ENCODE measurements around the gene EXOC3.
"Not testable (repeated sequence)": the region's sequence is repeated elsewhere in the genome, so short reads cannot be mapped to it uniquely, and the experiment has no call there.

Gene EXOC3

GRCh38 chr5:396531-396961 is 46.4 kb upstream of the EXOC3 start:
- no peak overlapping the region for H3K23ac ChIP-seq (ENCODE audit: low read length)
- no peak overlapping the region for H2BK120ac ChIP-seq (ENCODE audit: low read depth, low read length)
- no peak overlapping the region for H3K9ac ChIP-seq (ENCODE audit: low read length)
- no peak overlapping the region for H4K5ac ChIP-seq (ENCODE audit: low read length)
- no peaks in the 10 kb centered on the region for H3K4me1 ChIP-seq (ENCODE audit: control insufficient read depth, low read depth, low read length)
- H2BK5ac ChIP-seq (ENCODE audit: low read length), result no peak overlapping the region
- no peaks in the 10 kb centered on the region for H3K36me3 ChIP-seq (ENCODE audit: control insufficient read depth, insufficient read depth, low read length)
- no peak overlapping the region for H3K27ac ChIP-seq (ENCODE audit: low read depth, low read length)
- no peak overlapping the region for H3K18ac ChIP-seq (ENCODE audit: low read length)
- H4K8ac ChIP-seq (ENCODE audit: low read depth, low read length), result no peak overlapping the region
- H3K4me2 ChIP-seq (ENCODE audit: low read length), result no peak overlapping the region
- no peak overlapping the region for H2BK15ac ChIP-seq (replicated peaks; ENCODE audit: low read depth)
- no peak for DNase-seq
- WGBS (ENCODE audit: extremely low coverage, insufficient coverage, low lambda C conversion rate), result no CpG with 5 or more reads among the region's 13 CpGs
- H3K79me2 ChIP-seq (ENCODE audit: control insufficient read depth, insufficient read depth, low read length), result no peaks in the 10 kb centered on the region
- H3K56ac ChIP-seq (ENCODE audit: low read length), result no peak overlapping the region
- H3K79me1 ChIP-seq (ENCODE audit: low read length), result no peaks in the 10 kb centered on the region
- H3K4ac ChIP-seq (ENCODE audit: low read depth, low read length), result no peak overlapping the region
- no peak overlapping the region for H3K4me3 ChIP-seq (ENCODE audit: low read length)
- no peak overlapping the region for H2AK5ac ChIP-seq (ENCODE audit: low read length)
- no peaks in the 10 kb centered on the region for H3K27me3 ChIP-seq (ENCODE audit: insufficient read depth, low read length, poor library complexity)

DNA sequence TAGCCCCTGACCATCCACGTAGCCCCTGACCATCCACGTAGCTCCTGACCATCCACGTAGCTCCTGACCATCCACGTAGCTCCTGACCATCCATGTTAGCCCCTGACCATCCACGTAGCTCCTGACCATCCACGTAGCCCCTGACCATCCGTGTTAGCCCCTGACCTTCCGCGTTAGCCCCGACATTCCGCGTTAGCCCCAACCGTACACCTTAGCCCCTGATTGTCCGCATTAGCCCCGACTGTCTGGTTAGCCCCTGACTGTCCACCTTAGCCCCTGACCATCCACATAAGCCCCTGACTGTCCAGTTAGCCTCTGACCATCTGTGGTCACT is 44.9 kb upstream of the EXOC3 start:
- H3K36me3 ChIP-seq (ENCODE audit: control insufficient read depth, insufficient read depth, low read length); H4K5ac ChIP-seq (ENCODE audit: low read length); H3K4me1 ChIP-seq (ENCODE audit: control insufficient read depth, low read depth, low read length); H3K27me3 ChIP-seq (ENCODE audit: insufficient read depth, low read length, poor library complexity); H3K4ac ChIP-seq (ENCODE audit: low read depth, low read length); H3K79me2 ChIP-seq (ENCODE audit: control insufficient read depth, insufficient read depth, low read length); H3K4me3 ChIP-seq (ENCODE audit: low read length); H3K27ac ChIP-seq (ENCODE audit: low read depth, low read length); H2AK5ac ChIP-seq (ENCODE audit: low read length); H2BK15ac ChIP-seq (replicated peaks; ENCODE audit: low read depth); H3K79me1 ChIP-seq (ENCODE audit: low read length); H2BK5ac ChIP-seq (ENCODE audit: low read length); H2BK120ac ChIP-seq (ENCODE audit: low read depth, low read length); H3K9ac ChIP-seq (ENCODE audit: low read length); H4K8ac ChIP-seq (ENCODE audit: low read depth, low read length); H3K4me2 ChIP-seq (ENCODE audit: low read length); H3K18ac ChIP-seq (ENCODE audit: low read length); DNase-seq; H3K56ac ChIP-seq (ENCODE audit: low read length); H3K23ac ChIP-seq (ENCODE audit: low read length): not testable (repeated sequence)
- no CpG with 5 or more reads among the region's 15 CpGs for WGBS (ENCODE audit: extremely low coverage, insufficient coverage, low lambda C conversion rate)

DNA sequence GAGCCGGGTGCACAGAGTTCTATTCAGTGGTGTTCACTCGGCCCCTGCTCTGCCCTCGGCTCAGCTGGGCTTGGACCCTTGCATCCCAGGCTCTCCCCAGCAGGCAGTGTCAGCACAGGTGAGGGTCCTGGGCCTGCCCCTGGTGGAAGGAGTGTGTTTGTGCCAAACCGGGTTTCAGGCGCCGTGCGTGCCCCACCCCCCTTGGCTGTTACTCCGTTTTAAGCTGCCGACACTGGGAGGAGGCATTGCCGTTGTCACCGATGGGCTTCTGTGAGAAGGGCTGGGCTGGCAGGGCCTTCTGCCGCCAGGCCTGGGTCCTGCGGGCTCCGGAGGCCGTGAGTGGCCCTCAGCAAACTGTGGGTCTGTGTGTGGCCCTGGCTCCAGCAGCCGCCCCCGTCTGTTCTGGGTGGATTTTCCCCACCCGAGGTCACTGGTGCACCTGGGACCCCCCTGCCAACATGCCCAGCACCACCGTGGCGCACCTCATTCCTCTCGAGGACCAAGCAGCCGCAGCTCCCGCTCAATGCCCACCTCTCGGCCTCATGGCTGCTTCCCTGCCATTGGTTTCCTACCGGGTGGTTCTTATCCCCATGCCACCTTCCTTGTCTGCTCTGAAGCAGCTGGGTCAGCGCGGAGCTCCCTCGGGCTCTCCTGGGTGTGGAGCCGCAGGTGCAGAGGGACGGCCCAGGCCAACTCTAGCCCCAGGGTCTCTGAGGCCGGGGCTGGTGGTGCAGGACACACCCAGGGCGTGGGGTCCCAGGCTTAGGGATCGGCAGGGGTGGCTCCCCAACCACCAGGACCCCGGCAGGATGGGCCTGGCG is 44.3 kb upstream of the EXOC3 start:
- H2BK5ac ChIP-seq (ENCODE audit: low read length), result no peak overlapping the region
- DNase-seq, result peak; percentile 23
- H3K27ac ChIP-seq (ENCODE audit: low read depth, low read length), result no peak overlapping the region

GRCh38 chr5:399296-400281 is 43.4 kb upstream of the EXOC3 start:
- H3K36me3 ChIP-seq (ENCODE audit: control insufficient read depth, insufficient read depth, low read length), result no peaks in the 10 kb centered on the region
- H3K27me3 ChIP-seq (ENCODE audit: insufficient read depth, low read length, poor library complexity), result no peaks in the 10 kb centered on the region
- H3K4me1 ChIP-seq (ENCODE audit: control insufficient read depth, low read depth, low read length), result no peaks in the 10 kb centered on the region
- no peak overlapping the region for H2BK5ac ChIP-seq (ENCODE audit: low read length)
- no peak overlapping the region for H3K18ac ChIP-seq (ENCODE audit: low read length)
- H3K4me3 ChIP-seq (ENCODE audit: low read length), result no peak overlapping the region
- no peak overlapping the region for H2BK120ac ChIP-seq (ENCODE audit: low read depth, low read length)
- peak overlapping the region; percentile 5 for H3K56ac ChIP-seq (ENCODE audit: low read length)
- H3K79me1 ChIP-seq (ENCODE audit: low read length), result no peaks in the 10 kb centered on the region
- H2AK5ac ChIP-seq (ENCODE audit: low read length), result no peak overlapping the region
- peak overlapping the region; percentile 29 for H3K9ac ChIP-seq (ENCODE audit: low read length)
- no peak overlapping the region for H3K23ac ChIP-seq (ENCODE audit: low read length)
- WGBS (ENCODE audit: extremely low coverage, insufficient coverage, low lambda C conversion rate), result no CpG with 5 or more reads among the region's 45 CpGs
- H4K5ac ChIP-seq (ENCODE audit: low read length), result no peak overlapping the region
- H2BK15ac ChIP-seq (replicated peaks; ENCODE audit: low read depth), result no peak overlapping the region
- H3K4me2 ChIP-seq (ENCODE audit: low read length), result peak overlapping the region; percentile 32
- H3K4ac ChIP-seq (ENCODE audit: low read depth, low read length), result no peak overlapping the region
- H4K8ac ChIP-seq (ENCODE audit: low read depth, low read length), result no peak overlapping the region
- peak; percentile 88 for DNase-seq
- no peak overlapping the region for H3K27ac ChIP-seq (ENCODE audit: low read depth, low read length)
- no peaks in the 10 kb centered on the region for H3K79me2 ChIP-seq (ENCODE audit: control insufficient read depth, insufficient read depth, low read length)

More for the DNA sequence above, 44.3 kb upstream of the EXOC3 start:
- no peak overlapping the region for H2BK120ac ChIP-seq (ENCODE audit: low read depth, low read length)
- H3K9ac ChIP-seq (ENCODE audit: low read length), result no peak overlapping the region
- H3K79me2 ChIP-seq (ENCODE audit: control insufficient read depth, insufficient read depth, low read length), result no peaks in the 10 kb centered on the region
- no peak overlapping the region for H2BK15ac ChIP-seq (replicated peaks; ENCODE audit: low read depth)
- no peak overlapping the region for H3K23ac ChIP-seq (ENCODE audit: low read length)
- no peaks in the 10 kb centered on the region for H3K4me1 ChIP-seq (ENCODE audit: control insufficient read depth, low read depth, low read length)
- no peaks in the 10 kb centered on the region for H3K27me3 ChIP-seq (ENCODE audit: insufficient read depth, low read length, poor library complexity)
- H3K4ac ChIP-seq (ENCODE audit: low read depth, low read length), result no peak overlapping the region
- no peak overlapping the region for H3K4me3 ChIP-seq (ENCODE audit: low read length)
- no peak overlapping the region for H2AK5ac ChIP-seq (ENCODE audit: low read length)
- no peak overlapping the region for H3K56ac ChIP-seq (ENCODE audit: low read length)
- H4K5ac ChIP-seq (ENCODE audit: low read length), result no peak overlapping the region
- WGBS (ENCODE audit: extremely low coverage, insufficient coverage, low lambda C conversion rate), result no CpG with 5 or more reads among the region's 35 CpGs
- H3K4me2 ChIP-seq (ENCODE audit: low read length), result no peak overlapping the region
- no peak overlapping the region for H4K8ac ChIP-seq (ENCODE audit: low read depth, low read length)
- H3K18ac ChIP-seq (ENCODE audit: low read length), result no peak overlapping the region
- H3K36me3 ChIP-seq (ENCODE audit: control insufficient read depth, insufficient read depth, low read length), result no peaks in the 10 kb centered on the region
- H3K79me1 ChIP-seq (ENCODE audit: low read length), result no peaks in the 10 kb centered on the region

DNA sequence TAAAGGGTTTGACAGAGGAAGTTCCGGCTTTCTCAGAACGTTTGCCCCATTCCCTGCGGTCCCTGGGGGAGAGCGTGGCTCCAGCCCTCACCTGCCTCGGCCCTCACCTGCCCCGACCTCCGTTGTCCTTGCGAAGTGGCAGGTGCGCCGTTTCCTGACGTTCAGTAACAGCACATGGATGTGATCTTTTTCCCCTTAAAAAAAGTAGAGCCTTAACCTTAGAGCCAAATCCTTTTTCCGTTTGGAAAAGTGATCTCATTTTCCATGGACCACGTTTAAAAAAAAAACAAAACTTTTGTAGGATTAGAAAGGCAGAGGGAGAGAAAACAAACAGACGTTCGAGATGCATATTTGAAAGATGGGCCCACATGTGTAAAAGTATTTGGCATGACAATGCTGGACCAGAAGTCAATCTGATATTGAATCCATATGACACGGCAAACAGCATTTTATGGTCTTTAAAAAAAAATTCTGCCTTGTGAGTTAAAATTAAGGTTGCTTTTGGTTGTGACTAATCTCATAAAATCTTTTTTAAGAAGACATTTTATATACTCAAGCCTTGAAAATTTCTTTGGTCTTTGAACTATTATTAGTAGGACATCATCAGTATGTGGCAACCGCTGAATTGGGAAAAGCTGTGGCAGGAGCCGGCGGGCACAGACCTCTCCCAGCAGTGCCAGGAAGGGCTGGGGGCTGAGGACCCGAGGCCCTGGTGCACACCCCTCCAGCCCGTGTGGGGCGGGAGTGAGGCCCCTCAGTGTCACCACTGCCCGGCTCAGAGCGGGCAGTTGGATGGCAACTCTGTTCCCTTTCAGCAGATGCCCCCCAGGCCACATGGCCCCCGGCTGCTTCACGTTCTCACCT is 42.5 kb upstream of the EXOC3 start:
- Histone ChIP-seq H4K5ac (ENCODE audit: low read length) (no peak overlapping the region), H2AK5ac (ENCODE audit: low read length) (no peak overlapping the region), H3K36me3 (ENCODE audit: control insufficient read depth, insufficient read depth, low read length) (no peaks in the 10 kb centered on the region), H3K79me1 (ENCODE audit: low read length) (no peaks in the 10 kb centered on the region), H3K56ac (ENCODE audit: low read length) (no peak overlapping the region), H3K27ac (ENCODE audit: low read depth, low read length) (no peak overlapping the region), H3K9ac (ENCODE audit: low read length) (no peak overlapping the region), H2BK15ac (replicated peaks; ENCODE audit: low read depth) (no peak overlapping the region), H3K4me1 (ENCODE audit: control insufficient read depth, low read depth, low read length) (no peaks in the 10 kb centered on the region), H3K4me2 (ENCODE audit: low read length) (no peak overlapping the region), H3K18ac (ENCODE audit: low read length) (no peak overlapping the region), H3K79me2 (ENCODE audit: control insufficient read depth, insufficient read depth, low read length) (no peaks in the 10 kb centered on the region), H4K8ac (ENCODE audit: low read depth, low read length) (no peak overlapping the region), H3K4ac (ENCODE audit: low read depth, low read length) (no peak overlapping the region), H3K23ac (ENCODE audit: low read length) (no peak overlapping the region), H3K4me3 (ENCODE audit: low read length) (no peak overlapping the region), H3K27me3 (ENCODE audit: insufficient read depth, low read length, poor library complexity) (no peaks in the 10 kb centered on the region), H2BK5ac (ENCODE audit: low read length) (no peak overlapping the region), H2BK120ac (ENCODE audit: low read depth, low read length) (no peak overlapping the region)
- no peak for DNase-seq
- WGBS (ENCODE audit: extremely low coverage, insufficient coverage, low lambda C conversion rate), result no CpG with 5 or more reads among the region's 26 CpGs

Measured in mesendoderm (in vitro differentiated cells).